ENCODE measurements around the gene DDX47.
A peak's percentile ranks its signal among the peaks of the same experiment; 100 is the strongest.

Gene DDX47

GRCh38 chr12:12813120-12814101 lies at the start of gene DDX47:
TSS of gene DDX47 (plus strand) at chr12:12813346. CDS start at chr12:12813368, 22 bp downstream.
- in situ Hi-C loops (cut with HindIII; ENCODE audit: low sequenced_read_pairs): no loop called here
- peak; percentile 98 for TF ChIP-seq CTCF (IDR thresholded peaks at IDR 0.05; ENCODE audit: low read depth, low read length)
- DNase-seq (ENCODE audit: low read depth, low spot score): peak; percentile 90
- H3K4me3 ChIP-seq (ENCODE audit: low read depth, low read length): peak within 1 kb of the TSS; percentile 75

GRCh38 chr12:12764824-12765223 lies 48.3 kb upstream of the DDX47 start:
- no peak overlapping the region for H3K4me3 ChIP-seq (ENCODE audit: low read depth, low read length)
- no peak for DNase-seq (ENCODE audit: low read depth, low spot score)
- no peak for TF ChIP-seq CTCF (IDR thresholded peaks at IDR 0.05; ENCODE audit: low read depth, low read length)
- in situ Hi-C loops (cut with HindIII; ENCODE audit: low sequenced_read_pairs): no loop called here

- H3K4me3 ChIP-seq (ENCODE audit: low read depth, low read length): no peak overlapping the region
- in situ Hi-C loops (cut with HindIII; ENCODE audit: low sequenced_read_pairs): no loop called here
- TF ChIP-seq CTCF (IDR thresholded peaks at IDR 0.05; ENCODE audit: low read depth, low read length): no peak
- no peak for DNase-seq (ENCODE audit: low read depth, low spot score)
Observed at GRCh38 chr12:12770262-12770661, 42.9 kb upstream of the DDX47 start.

- H3K4me3 ChIP-seq (ENCODE audit: low read depth, low read length): no peak overlapping the region
- in situ Hi-C loops (cut with HindIII; ENCODE audit: low sequenced_read_pairs): no loop called here
- TF ChIP-seq CTCF (IDR thresholded peaks at IDR 0.05; ENCODE audit: low read depth, low read length): no peak
- DNase-seq (ENCODE audit: low read depth, low spot score): no peak
Observed at GRCh38 chr12:12774791-12775190, 38.4 kb upstream of the DDX47 start.

- H3K4me3 ChIP-seq (ENCODE audit: low read depth, low read length): no peak overlapping the region
- DNase-seq (ENCODE audit: low read depth, low spot score): no peak
- in situ Hi-C loops (cut with HindIII; ENCODE audit: low sequenced_read_pairs): no loop called here
- TF ChIP-seq CTCF (IDR thresholded peaks at IDR 0.05; ENCODE audit: low read depth, low read length): no peak
Observed at GRCh38 chr12:12776261-12776660, 36.9 kb upstream of the DDX47 start.

- in situ Hi-C loops (cut with HindIII; ENCODE audit: low sequenced_read_pairs): no loop called here
- no peak overlapping the region for H3K4me3 ChIP-seq (ENCODE audit: low read depth, low read length)
- no peak for DNase-seq (ENCODE audit: low read depth, low spot score)
- no peak for TF ChIP-seq CTCF (IDR thresholded peaks at IDR 0.05; ENCODE audit: low read depth, low read length)
Observed at GRCh38 chr12:12777092-12777491, 36.1 kb upstream of the DDX47 start.

Measured in astrocyte of the spinal cord (primary cell).